B cell (primary cell): ENCODE data around the gene UCKL1. TPM values are rescaled to one million over a fixed set of nuclear protein-coding genes. Genes with fewer than 3 reads are reported as not detected.

Experiments used
- ATAC-seq: fragments of 200-7000 bp; cut with Tn5 transposase; one replicate; pipeline ENCODE4 v1.10.0; 2021; ENCODE audit warnings: low read depth, mild to moderate bottlenecking, moderate number of reproducible peaks, moderate library complexity
- CTCF ChIA-PET: fragments of 350-600 bp; sonication (Branson Sonifier 250); formaldehyde crosslinking; loops from one replicate; lab custom pipeline; 2021; ENCODE audit warnings: antibody characterized with exemption, inconsistent platforms; lab: Charles Lee
- POLR2A ChIA-PET: fragments of 350-600 bp; sonication (Branson Sonifier 250); formaldehyde crosslinking; loops from one replicate; lab custom pipeline; 2021; ENCODE audit warnings: antibody characterized with exemption; lab: Charles Lee
- DNase-seq: peaks from one replicate; pipeline ENCODE4 v3.0.0; 2013
- H2AFZ ChIP-seq: 2 replicates; pipeline ENCODE4 v1.6.1; 2012; ENCODE audit warnings: mild to moderate bottlenecking, low read depth, low read length; ENCODE audit not compliant: insufficient read depth, poor library complexity, severe bottlenecking
- H3K27ac ChIP-seq, 2 donors: 1 replicate in 1 of 2; 2 replicates in 1 of 2; pipeline ENCODE4 v1.5.1; 2012 to 2013; ENCODE audit warnings: low read length in 2 of 2, mild to moderate bottlenecking in 2 of 2, moderate library complexity in 1 of 2
- H3K27me3 ChIP-seq, 4 experiments: fragments of 200-600 bp in 1 of 4; sonication (generic) in 1 of 4; replicated peaks in 1 of 4; 1 replicate in 2 of 4; 2 replicates in 2 of 4; pipeline versions ENCODE4 v1.6.1 to v1.7.0; 2013 to 2016; ENCODE audit warnings: low read length in 3 of 4, mild to moderate bottlenecking in 2 of 4, mixed read lengths in 1 of 4, moderate library complexity in 1 of 4; ENCODE audit not compliant: insufficient read depth in 4 of 4, control insufficient read depth in 3 of 4; ENCODE audit errors: control extremely low read depth in 1 of 4
- H3K36me3 ChIP-seq, 2 experiments: replicated peaks in 1 of 2; 1 replicate in 1 of 2; 2 replicates in 1 of 2; pipeline versions ENCODE4 v1.6.1 to v1.7.1; 2013; ENCODE audit warnings: low read length in 1 of 2; ENCODE audit not compliant: insufficient read depth in 2 of 2, control insufficient read depth in 1 of 2; ENCODE audit errors: control extremely low read depth in 1 of 2, extremely low read depth in 1 of 2
- H3K4me1 ChIP-seq, 2 donors: fragments of 200-600 bp in 1 of 2; sonication (generic) in 1 of 2; 1 replicate in 1 of 2; 2 replicates in 1 of 2; pipeline versions ENCODE4 v1.5.1 to v1.6.1; 2013 to 2017; ENCODE audit warnings: low read length in 2 of 2; ENCODE audit not compliant: control insufficient read depth in 2 of 2, insufficient read depth in 2 of 2
- H3K4me2 ChIP-seq: replicated peaks from 2 replicates; pipeline ENCODE3; 2012; ENCODE audit warnings: mild to moderate bottlenecking, low read depth, low read length; ENCODE audit not compliant: poor library complexity, severe bottlenecking
- H3K4me3 ChIP-seq, 5 experiments: fragments of 200-600 bp in 1 of 5; sonication (generic) in 1 of 5; 1 replicate in 3 of 5; 2 replicates in 2 of 5; pipeline versions ENCODE4 v1.5.1 to v1.7.0; 2011 to 2016; ENCODE audit warnings: low read length in 4 of 5, mild to moderate bottlenecking in 4 of 5, low read depth in 2 of 5, control low read depth in 1 of 5, moderate library complexity in 1 of 5; ENCODE audit not compliant: insufficient read depth in 1 of 5; ENCODE audit errors: control extremely low read depth in 1 of 5, extremely low read depth in 1 of 5
- H3K79me2 ChIP-seq: fragments of 200-600 bp; sonication (generic); one replicate; pipeline ENCODE4 v1.6.0; 2016; ENCODE audit warnings: low read length; ENCODE audit not compliant: control insufficient read depth, insufficient read depth
- H3K9ac ChIP-seq: fragments of 200-600 bp; sonication (generic); 2 replicates; pipeline ENCODE4 v1.6.1; 2017; ENCODE audit warnings: mild to moderate bottlenecking, low read length, moderate library complexity
- H3K9me3 ChIP-seq, 3 donors: one replicate each; pipeline versions ENCODE4 v1.6.1 to v1.7.1; 2013; ENCODE audit warnings: low read length in 2 of 3; ENCODE audit not compliant: control insufficient read depth in 2 of 3, insufficient read depth in 1 of 3; ENCODE audit errors: control extremely low read depth in 1 of 3
- H4K20me1 ChIP-seq: 2 replicates; pipeline ENCODE4 v1.6.0; 2012; ENCODE audit warnings: mild to moderate bottlenecking, low read length; ENCODE audit not compliant: insufficient read depth, control insufficient read depth, poor library complexity, severe bottlenecking
- H3K27ac Mint-ChIP-seq: one replicate; pipeline ENCODE4 v1.8.0; 2021; ENCODE audit warnings: mixed read lengths
- H3K27me3 Mint-ChIP-seq: one replicate; pipeline ENCODE4 v1.8.0; 2021; ENCODE audit warnings: mixed read lengths
- H3K4me1 Mint-ChIP-seq: one replicate; pipeline ENCODE4 v1.8.0; 2021; ENCODE audit warnings: mixed read lengths
- H3K4me3 Mint-ChIP-seq: one replicate; pipeline ENCODE4 v1.8.0; 2021; ENCODE audit warnings: mixed read lengths
- H3K9me3 Mint-ChIP-seq: one replicate; pipeline ENCODE4 v1.8.0; 2022; ENCODE audit warnings: mixed read lengths; ENCODE audit not compliant: insufficient read depth
- CTCF ChIP-seq: fragments of 200-600 bp; IDR thresholded peaks from one replicate; pipeline ENCODE4 v1.8.0; 2022; ENCODE audit warnings: antibody characterized with exemption, mild to moderate bottlenecking
- EZH2 ChIP-seq: IDR thresholded peaks from 2 replicates; pipeline ENCODE4 v1.6.1; 2012; ENCODE audit warnings: borderline replicate concordance, low read depth, mild to moderate bottlenecking, moderate library complexity, low read length; ENCODE audit not compliant: insufficient read depth, poor library complexity, severe bottlenecking
- WGBS: methylation state at CpG from one replicate; pipeline ENCODE4 v1.1.5; 2013; ENCODE audit warnings: missing lambda C conversion rate; ENCODE audit not compliant: insufficient coverage; 5-methylcytosine and 5-hydroxymethylcytosine counted together
- intact Hi-C: fragments of 100-400 bp; cut with micrococcal nuclease; formaldehyde crosslinking; loops from one replicate; pipeline ENCODE4 v1.10.0; 2022
- polyA plus RNA-seq: library from polyadenylated mRNA; depleted of rRNA; stranded (reverse); fragments of >200 nt; gene quantifications from 2 replicates; pipeline ENCODE4 v1.2.3, GENCODE V29; 2012
- total RNA-seq, 2 donors: library from RNA; stranded (reverse); fragments of 120-200 nt in 1 of 2; gene quantifications; 1 replicate in 1 of 2; 2 replicates in 1 of 2; pipeline versions ENCODE4 v1.2.3 to v1.2.4, GENCODE V29; 2013 to 2022

Gene UCKL1
- total and polyA plus RNA-seq, 2 donors (not counting 1 experiment from before 2014, with no cell fraction given), result 106 to 199 TPM

GRCh38 chr20:63966172-63966943, 10.1 kb upstream of the UCKL1 start:
- Histone ChIP-seq H3K79me2 (no peaks in the 10 kb centered on the region), H3K4me2 (no peak overlapping the region), H3K4me3 (no peak overlapping the region), H4K20me1 (no peaks in the 10 kb centered on the region), H3K9ac (no peak overlapping the region), H2AFZ (no peak overlapping the region), H3K9me3 (peaks cover 0 to 29% (median 0%) of the 10 kb centered on the region in 3 donors), H3K27me3 (no peaks in the 10 kb centered on the region), H3K27ac (no peak overlapping the region), H3K4me1 (peaks cover 11 to 14% of the 10 kb centered on the region in 2 donors), H3K36me3 (peaks cover 0 to 12% of the 10 kb centered on the region in 2 experiments)
- WGBS, result 98% methylated on average over 24 of the region's 27 CpGs
- ChIA-PET CTCF (no interaction called here), POLR2A (no interaction called here)
- no peak for ATAC-seq
- DNase-seq, result no peak
- intact Hi-C loops, result no loop called here
- H3K27ac Mint-ChIP-seq, result no peak overlapping the region
- H3K4me3 Mint-ChIP-seq, result no peak overlapping the region
- TF ChIP-seq EZH2 (no peak), CTCF (no peak)
- peaks cover 15% of the 10 kb centered on the region for H3K4me1 Mint-ChIP-seq
- H3K27me3 Mint-ChIP-seq, result no peaks in the 10 kb centered on the region
- H3K9me3 Mint-ChIP-seq, result no peaks in the 10 kb centered on the region

GRCh38 chr20:63964412-63964811, 8.2 kb upstream of the UCKL1 start:
- intact Hi-C loops, result no loop called here
- no peak overlapping the region for H3K9ac ChIP-seq
- H3K4me2 ChIP-seq, result no peak overlapping the region
- peaks cover 0 to 12% of the 10 kb centered on the region in 2 experiments for H3K36me3 ChIP-seq
- no peak overlapping the region for H3K27ac Mint-ChIP-seq
- H3K4me3 ChIP-seq, result no peak overlapping the region
- WGBS, result 98% methylated on average over 14 of the region's 16 CpGs
- H3K9me3 Mint-ChIP-seq, result no peaks in the 10 kb centered on the region
- H3K9me3 ChIP-seq, result peaks cover 0 to 29% (median 0%) of the 10 kb centered on the region in 3 donors
- DNase-seq, result no peak
- CTCF ChIA-PET, result interaction anchor here (0.9 kb wide), 1 partner anchor 10 kb away, joined by 5 read pairs; no protein-coding TSS in a partner anchor
- no peaks in the 10 kb centered on the region for H3K27me3 Mint-ChIP-seq
- no peak overlapping the region for H3K27ac ChIP-seq
- peaks cover 6 to 8% of the 10 kb centered on the region in 2 donors for H3K4me1 ChIP-seq
- no peaks in the 10 kb centered on the region for H4K20me1 ChIP-seq
- POLR2A ChIA-PET, result no interaction called here
- no peak for TF ChIP-seq EZH2
- TF ChIP-seq CTCF, result no peak
- H3K4me1 Mint-ChIP-seq, result peaks cover 10% of the 10 kb centered on the region
- H2AFZ ChIP-seq, result no peak overlapping the region
- H3K27me3 ChIP-seq, result no peaks in the 10 kb centered on the region
- H3K4me3 Mint-ChIP-seq, result no peak overlapping the region
- H3K79me2 ChIP-seq, result no peaks in the 10 kb centered on the region
- ATAC-seq, result no peak
